ENCODE measurements around the gene TMEM132A.

Gene TMEM132A

DNA sequence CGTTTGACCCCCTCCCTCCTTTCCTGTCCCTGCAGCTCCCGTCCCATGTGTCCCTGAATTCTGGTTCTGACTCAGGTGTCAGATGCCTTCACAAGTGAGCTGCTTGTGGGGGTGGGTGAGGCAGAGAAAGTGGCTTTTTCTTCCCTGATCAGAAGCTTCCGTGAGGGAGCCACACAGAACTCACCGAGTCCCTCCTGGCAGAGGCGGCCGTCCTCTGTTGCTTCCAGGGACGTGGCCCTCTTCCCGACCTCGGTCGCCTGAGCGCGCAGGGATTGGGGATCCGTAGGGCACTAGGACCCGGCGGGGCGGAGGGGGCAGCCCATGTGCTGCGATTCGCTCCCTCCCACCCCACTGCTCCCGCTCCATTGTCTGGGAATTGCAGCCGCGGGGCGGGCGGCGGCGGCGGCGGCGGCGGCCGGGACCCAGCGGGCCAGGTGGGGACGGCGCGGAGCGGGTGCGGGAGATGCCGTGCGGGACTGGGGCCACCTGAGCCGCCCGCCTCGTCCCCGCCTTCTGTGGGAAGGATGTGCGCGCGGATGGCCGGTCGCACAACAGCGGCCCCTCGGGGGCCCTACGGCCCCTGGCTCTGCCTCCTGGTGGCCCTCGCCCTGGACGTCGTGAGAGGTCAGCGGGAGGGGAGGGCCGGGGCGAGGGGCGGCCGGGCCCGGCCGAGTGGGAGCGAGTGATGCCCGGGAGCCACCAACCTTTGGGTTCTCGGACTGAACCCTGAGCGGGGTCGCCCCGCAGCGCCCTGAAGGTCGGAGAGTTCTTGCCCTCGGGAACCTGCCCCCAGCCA is at the start of gene TMEM132A:
Gene TMEM132A, plus strand, starts transcription at position 351 of the 796 bp plus-strand sequence. Its CDS starts 174 bp downstream, at position 525.
- DNase-seq = peak; percentile 39

GRCh38 chr11:60875366-60876167 is 48.7 kb upstream of the TMEM132A start:
- DNase-seq = no peak

DNA sequence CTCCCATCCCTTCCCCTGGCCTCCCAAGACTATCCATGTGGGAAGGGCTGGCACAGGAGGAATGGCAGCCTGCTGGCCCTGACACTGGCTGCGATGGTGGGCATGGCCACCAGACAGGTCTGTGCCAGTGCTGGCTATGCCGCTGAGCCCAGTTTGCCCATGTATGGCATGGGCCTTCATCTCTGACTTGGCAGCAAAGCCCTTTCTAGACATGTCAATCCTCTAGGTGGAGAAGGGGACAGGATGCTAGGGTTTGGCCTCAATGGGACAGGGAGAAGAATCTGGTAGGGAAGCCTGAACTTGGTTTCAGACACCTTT is 48.1 kb upstream of the TMEM132A start:
- DNase-seq = no peak

DNA sequence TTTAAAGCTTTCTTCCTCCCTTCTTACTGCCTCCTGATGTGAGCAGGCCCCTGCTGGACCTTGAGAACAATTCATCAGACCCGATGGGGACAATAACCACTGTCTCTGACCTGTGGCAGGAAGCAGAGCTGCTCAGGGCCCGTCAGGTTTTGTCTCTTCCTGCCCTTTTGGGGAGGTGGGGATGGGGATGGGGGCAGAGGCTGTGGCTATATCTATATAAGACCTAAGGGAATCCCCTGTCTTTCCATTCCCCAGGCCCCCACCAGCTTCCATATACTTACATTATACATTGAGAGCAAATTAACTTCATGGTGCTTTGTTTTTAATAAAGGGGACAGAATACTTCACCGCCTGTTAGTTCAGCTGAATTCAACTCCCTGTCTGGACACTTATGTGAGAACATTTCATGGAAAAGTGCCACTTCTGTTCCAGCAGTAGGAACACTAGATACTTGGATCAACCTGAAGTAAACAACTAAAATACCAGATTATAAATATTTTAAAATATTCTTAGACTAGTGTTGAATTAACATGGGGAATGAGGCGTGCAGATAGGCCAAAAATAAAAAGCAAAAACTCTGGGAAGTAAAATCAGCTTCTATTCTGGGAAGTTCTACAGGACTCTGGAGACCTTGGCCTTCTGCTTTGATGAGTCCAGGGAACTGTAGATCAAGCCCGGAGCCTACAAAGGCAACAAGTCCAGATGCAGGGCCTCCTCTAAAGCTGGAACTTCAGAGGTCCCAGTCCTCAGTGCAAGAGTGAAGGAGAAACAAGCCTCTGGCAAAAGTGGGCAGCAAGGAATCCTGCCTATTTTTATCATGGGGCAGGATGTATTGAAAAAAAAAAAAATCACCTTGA is 45.8 kb upstream of the TMEM132A start:
- no peak for DNase-seq

DNA sequence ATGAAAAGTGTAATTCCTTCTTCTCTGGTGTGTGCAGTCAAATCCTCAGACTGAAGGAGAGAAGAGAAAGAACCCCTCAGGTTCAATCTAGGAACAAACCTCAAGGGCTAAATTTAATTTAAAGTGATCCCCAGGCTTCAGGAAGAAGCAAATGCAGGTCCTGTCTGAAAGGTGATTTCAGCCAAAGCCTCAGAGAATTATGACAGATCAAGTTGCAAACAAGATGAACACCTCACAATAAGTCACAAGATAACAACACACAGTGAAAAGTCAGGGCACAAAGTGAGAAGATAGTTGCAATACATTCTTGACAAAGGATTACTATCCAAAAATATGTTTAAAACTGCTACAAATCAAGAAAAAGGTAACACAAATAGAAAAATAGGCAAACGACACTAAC is 45.2 kb upstream of the TMEM132A start:
- DNase-seq = no peak

DNA sequence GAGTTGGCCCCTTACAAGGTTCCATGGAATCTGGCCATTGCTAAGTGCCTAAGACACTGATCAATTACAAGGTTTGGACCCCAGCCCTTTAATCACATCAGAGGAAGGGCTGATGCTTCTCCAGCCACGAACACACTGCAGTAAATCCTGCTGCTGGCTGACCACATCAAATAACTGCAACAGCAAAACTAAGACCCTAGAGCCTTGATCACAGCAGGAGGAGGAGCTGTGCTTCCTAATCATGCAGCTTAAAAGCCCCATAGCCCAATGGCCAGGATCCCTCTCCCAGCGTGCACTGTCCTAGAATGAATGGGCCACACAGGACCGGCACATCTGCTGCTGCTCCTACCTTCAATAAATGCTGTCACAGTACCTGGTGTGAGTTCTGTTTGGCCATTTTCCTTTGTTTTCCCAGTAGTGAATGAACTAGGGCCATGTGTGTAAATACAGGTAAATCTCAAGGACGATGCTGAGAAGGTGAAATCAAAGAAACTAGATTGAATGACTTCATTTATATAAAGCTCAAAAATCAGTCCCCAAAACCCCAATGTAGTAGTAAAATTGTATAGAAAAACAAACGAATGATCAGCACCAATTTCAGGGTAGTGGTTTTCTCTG is 44.2 kb upstream of the TMEM132A start:
- no peak for DNase-seq

DNA sequence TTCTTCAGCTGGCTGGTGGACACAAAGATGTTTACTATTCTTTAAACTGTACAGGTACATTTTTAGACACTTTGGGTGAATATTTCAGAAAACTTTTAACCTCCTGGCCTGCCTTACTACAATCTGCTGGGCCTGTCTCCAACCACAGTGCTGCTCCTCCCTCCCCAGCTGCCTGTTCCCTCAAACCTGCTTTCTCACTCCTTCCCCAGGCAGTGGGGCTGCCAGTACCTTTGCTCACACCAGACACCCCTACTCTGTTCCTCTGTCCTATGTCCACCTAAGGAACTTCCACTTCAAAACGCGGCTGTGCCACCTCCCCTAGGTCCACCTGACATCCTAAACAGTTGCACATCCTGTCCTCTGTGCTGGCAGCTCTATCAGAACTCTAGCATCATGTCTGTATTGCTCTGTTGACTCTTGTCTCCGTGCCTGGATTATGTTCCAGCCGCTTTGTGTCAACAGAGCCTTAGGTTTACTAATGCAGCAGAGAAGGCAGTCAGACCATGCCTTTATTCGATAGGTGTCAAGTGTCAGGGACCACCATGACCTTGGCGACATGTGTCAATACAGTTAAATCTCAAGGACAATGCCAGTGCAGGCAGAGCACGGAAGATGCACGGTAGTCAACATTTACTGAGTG is 43.5 kb upstream of the TMEM132A start:
- no peak for DNase-seq

GRCh38 chr11:60887556-60887955 is 36.7 kb upstream of the TMEM132A start:
- no peak for DNase-seq

GRCh38 chr11:60889869-60890311 is 34.4 kb upstream of the TMEM132A start:
- DNase-seq = no peak

- DNase-seq = no peak
Observed at GRCh38 chr11:60890696-60891095, 33.6 kb upstream of the TMEM132A start.

DNA sequence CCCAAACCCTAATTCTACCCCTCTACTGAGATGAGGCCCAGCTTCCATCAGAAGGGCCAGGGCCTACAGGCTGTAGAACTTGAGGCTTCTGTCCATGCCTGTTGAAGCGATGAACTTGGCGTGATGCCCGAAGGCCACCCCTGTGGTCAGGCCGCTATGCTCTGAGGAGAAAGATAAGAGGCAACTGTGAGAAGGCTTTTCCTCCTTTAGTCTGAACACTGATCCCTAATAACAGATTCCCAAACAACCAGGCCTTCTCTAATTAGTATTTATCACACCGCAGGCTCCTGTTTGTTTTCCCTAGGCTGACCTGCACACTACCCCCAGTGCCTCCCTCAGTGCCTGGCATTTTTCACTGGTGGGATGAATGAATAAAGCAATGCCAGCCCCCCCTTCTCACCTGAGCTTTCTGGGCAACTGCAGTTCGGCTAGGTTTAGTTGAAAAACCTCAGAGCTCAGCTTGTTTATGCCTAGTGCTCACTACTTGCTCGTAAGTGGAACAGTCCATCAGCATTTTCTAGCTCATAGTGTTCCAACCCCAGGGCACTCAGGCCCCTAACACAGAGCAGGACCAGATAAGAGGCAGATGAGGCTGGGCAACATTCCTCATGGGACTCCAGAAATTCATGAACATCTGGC is 33.0 kb upstream of the TMEM132A start:
- DNase-seq = no peak

DNA sequence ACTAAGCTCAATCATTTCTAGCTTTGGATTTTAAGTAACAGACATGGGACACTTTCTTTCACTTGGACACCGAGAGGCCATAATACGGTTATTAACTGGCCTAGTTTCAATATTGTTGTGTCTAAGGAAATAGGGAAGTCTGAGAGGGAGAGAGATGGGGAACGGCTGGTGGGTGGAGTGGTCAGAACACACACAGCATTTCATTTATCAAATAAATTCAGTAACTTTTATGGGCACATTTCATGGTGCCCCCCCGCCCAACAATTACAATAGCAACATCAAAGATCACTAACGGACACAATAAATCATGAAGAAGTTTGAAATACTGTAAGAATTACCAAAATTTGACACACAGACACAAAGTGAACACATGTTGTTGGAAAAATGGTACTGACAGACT is 28.6 kb upstream of the TMEM132A start:
- no peak for DNase-seq

DNA sequence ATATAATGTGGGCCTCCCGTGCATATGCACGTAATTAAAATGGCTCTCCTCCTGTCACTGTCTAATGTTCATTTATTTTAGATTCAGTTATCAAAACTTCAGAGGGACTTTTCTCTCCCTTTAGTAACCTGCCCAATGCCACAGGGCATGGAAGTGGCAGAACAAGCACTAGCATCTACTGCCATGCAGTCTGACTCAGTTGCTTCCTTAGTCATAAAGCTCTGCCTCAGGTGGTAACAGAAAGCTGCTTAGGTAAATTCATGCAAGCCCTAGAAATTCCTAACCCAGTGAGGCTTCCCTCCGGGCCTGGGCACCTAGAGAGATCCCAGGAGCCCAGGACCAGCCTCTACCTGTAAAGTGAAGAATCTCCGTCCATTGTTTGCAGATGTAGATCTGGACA is 26.8 kb upstream of the TMEM132A start:
- DNase-seq = no peak

- DNase-seq = peak; percentile 29
Observed at GRCh38 chr11:60899046-60899936, 25.0 kb upstream of the TMEM132A start.

DNA sequence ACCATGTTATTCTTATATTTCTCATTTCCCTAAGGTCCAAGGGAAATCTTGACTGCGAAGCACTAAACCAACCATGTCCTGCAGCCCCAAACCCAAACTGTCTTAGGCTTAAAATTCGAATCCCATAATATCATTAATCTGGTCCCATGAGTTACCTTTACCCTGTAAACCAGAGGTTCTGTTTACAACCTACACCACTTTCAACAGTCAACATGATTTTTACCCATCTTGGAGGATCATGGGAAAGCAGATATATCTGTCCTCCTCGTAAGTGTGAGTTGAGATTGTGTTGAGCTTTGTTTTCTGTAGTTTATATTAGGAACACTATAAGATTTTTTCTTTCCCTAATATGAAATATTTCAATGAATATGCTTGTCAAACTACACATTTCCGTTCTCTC is 24.3 kb upstream of the TMEM132A start:
- no peak for DNase-seq

GRCh38 chr11:60900673-60901404 is 23.4 kb upstream of the TMEM132A start:
- DNase-seq = no peak

GRCh38 chr11:60902625-60903024 is 21.6 kb upstream of the TMEM132A start:
- DNase-seq = no peak

DNA sequence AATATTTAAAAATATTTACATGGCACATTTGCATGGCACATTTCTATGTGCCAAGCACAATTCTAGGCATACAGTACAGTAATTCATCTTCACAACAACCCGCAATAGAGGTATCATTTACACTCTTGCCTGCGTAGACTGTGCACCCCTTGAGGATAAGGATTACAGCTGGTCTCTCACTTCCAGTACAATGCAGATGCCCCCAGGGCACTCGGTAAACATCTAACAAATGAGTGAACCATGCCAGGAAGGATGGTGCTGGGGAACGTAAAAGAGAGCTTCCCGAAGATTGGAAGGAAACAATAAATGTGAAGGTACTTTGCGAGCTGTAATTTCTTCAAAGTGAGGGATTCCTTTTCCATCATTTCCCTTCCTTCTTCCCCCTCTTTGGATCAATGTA is 19.2 kb upstream of the TMEM132A start:
- no peak for DNase-seq

- DNase-seq = no peak
Observed at GRCh38 chr11:60905551-60906113, 18.6 kb upstream of the TMEM132A start.
